ENCODE data around the gene ATAT1. TPM values are rescaled to one million over a fixed set of nuclear protein-coding genes. Genes with fewer than 3 reads are reported as not detected.

The ATAT1 gene
- polyA plus RNA-seq, 1 donor (not counting 4 experiments of a cell fraction or from before 2014, with no cell fraction given): 5.4 TPM

DNA sequence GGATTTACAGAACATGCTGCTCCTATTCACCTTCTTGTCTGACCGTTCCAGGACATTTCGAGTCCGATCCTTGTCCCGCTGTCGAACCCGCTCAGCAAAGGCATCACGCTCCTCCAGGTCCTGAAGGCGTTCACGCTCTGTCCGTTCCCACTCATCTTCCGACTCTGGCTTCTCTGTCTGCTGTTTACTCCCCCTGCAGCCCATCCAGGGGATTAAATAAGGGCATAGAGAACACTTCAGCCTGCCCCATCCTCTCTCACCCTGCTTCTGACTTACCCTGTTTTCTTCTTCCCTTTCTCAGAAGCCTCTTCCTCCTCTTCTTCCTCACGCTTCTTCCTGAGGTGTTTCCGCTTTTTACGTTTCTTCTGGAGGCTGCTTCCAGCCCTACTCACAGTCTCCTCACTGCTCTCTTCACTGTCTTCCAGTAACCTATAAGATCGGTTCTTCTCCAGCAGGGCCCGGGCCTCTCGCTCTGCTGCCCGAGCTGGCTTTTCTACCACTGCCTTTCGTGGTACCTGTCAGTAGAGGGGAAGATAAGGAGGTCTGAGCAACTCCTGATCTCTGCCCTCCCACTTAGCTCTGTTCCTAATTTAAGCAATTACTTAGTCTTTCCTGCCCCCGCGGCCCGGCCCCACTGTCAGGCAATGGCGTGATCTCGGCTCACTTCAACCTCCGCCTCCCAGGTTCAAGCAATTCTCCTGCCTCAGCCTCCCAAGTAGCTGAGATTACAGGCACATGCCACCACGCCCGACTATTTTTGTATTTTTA is 44.3 kb downstream of the ATAT1 start:
- no peaks in the 10 kb centered on the region for H3K27me3 ChIP-seq (ENCODE audit: control insufficient read depth, extremely low read depth, insufficient read depth, low read length)
- H2AFZ ChIP-seq (ENCODE audit: control insufficient read depth, low read length): no peak overlapping the region
- peaks cover 22% of the 10 kb centered on the region for H3K79me2 ChIP-seq (ENCODE audit: control insufficient read depth, insufficient read depth, low read length)
- FAIRE-seq (no peak), DNase-seq (ENCODE audit: low read depth, low spot score) (no peak)
- no peak overlapping the region for H3K27ac ChIP-seq (ENCODE audit: control insufficient read depth, insufficient read depth, low read length)
- H3K4me3 ChIP-seq (ENCODE audit: control insufficient read depth in 2 of 3, extremely low read depth in 1 of 3, insufficient read depth in 2 of 3, low read depth in 1 of 3, low read length in 3 of 3): no peak overlapping the region
- H3K9ac ChIP-seq (ENCODE audit: control insufficient read depth, extremely low read depth, insufficient read depth, low read length): no peak overlapping the region
- dilution Hi-C loops (cut with MboI; ENCODE audit: extremely low pct_ligation_motif_present, low sequenced_read_pairs): no loop called here
- H3K4me2 ChIP-seq (ENCODE audit: control insufficient read depth, extremely low read depth, insufficient read depth, low read depth, low read length): peak overlapping the region; percentile 89
- no peaks in the 10 kb centered on the region for H3K9me1 ChIP-seq (ENCODE audit: control insufficient read depth, extremely low read depth, insufficient read depth, low read length)
- H3K4me1 ChIP-seq (ENCODE audit: control insufficient read depth, extremely low read depth, insufficient read depth, low read length): peaks cover 7% of the 10 kb centered on the region
- H3K9me3 ChIP-seq (ENCODE audit: control insufficient read depth, low read depth, low read length): no peaks in the 10 kb centered on the region
- no peaks in the 10 kb centered on the region for H4K20me1 ChIP-seq (ENCODE audit: control insufficient read depth, extremely low read depth, insufficient read depth, low read length)
- TF ChIP-seq, protein P1, sequence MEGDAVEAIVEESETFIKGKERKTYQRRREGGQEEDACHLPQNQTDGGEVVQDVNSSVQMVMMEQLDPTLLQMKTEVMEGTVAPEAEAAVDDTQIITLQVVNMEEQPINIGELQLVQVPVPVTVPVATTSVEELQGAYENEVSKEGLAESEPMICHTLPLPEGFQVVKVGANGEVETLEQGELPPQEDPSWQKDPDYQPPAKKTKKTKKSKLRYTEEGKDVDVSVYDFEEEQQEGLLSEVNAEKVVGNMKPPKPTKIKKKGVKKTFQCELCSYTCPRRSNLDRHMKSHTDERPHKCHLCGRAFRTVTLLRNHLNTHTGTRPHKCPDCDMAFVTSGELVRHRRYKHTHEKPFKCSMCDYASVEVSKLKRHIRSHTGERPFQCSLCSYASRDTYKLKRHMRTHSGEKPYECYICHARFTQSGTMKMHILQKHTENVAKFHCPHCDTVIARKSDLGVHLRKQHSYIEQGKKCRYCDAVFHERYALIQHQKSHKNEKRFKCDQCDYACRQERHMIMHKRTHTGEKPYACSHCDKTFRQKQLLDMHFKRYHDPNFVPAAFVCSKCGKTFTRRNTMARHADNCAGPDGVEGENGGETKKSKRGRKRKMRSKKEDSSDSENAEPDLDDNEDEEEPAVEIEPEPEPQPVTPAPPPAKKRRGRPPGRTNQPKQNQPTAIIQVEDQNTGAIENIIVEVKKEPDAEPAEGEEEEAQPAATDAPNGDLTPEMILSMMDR (optimal IDR thresholded peaks at IDR 0.05 in 1 of 3, IDR thresholded peaks at IDR 0.05 in 1 of 3, conservative IDR thresholded peaks at IDR 0.05 in 1 of 3; ENCODE audit: extremely low read depth in 1 of 3, insufficient read depth in 2 of 3, low read length in 3 of 3): peak in 2 of 3 experiments; percentile 17 to 45
- no peak for TF ChIP-seq EZH2 (IDR thresholded peaks at IDR 0.05; ENCODE audit: low read length)
- peaks cover 14 to 27% of the 10 kb centered on the region in 2 experiments for H3K36me3 ChIP-seq (ENCODE audit: control insufficient read depth in 2 of 2, extremely low read depth in 1 of 2, insufficient read depth in 2 of 2, low read length in 2 of 2)

DNA sequence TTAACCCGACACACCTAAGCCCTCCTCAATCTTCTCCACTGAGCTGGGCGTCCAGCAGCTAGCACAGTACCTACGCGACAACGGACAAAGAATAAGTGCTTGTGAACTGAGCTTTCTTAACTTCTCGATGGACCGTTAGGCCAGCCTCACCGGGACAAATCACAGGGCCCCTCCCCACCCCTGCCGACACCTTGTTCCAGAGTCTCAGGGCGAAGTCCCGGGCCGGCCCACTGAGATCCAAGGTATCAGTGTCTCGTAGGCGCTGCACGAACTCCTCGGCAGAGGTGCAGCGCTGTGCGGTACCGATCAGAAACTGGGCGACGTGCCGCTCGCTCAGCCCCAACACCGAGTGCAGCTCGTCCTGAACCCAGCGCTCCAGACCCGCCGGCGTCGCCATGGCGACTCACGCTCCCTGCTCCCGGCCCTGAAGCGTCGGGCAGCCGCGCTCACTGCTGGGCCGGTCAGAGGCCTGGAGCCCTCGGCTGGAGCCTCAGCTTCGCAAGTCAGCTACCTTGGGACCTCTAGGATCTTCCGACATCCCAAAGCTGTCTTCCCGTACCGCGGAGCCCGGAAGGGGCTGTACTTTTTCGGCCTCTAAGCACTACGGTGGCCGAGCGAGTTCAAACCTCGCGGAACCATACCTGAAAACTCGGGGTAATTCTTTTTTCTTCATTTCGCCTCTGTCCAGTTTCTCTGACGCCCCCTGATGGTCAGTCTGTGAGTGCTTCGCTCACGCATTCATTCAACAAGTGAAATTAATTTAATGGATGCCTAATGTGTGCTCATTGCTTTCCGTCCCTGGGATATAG is 46.0 kb downstream of the ATAT1 start, which contains the start of gene DHX16:
TSS of gene DHX16 (minus strand) at position 562 of the 809 bp plus-strand sequence. CDS start at position 397, 165 bp downstream.
- Histone ChIP-seq H3K79me2 (ENCODE audit: control insufficient read depth, insufficient read depth, low read length) (peaks cover 22% of the 10 kb centered on the region), H3K27me3 (ENCODE audit: control insufficient read depth, extremely low read depth, insufficient read depth, low read length) (no peaks in the 10 kb centered on the region), H3K4me3 (ENCODE audit: control insufficient read depth in 2 of 3, extremely low read depth in 1 of 3, insufficient read depth in 2 of 3, low read depth in 1 of 3, low read length in 3 of 3) (peak within 1 kb of the TSS; percentile 84 to 96 (median 89)), H2AFZ (ENCODE audit: control insufficient read depth, low read length) (peak within 1 kb of the TSS; percentile 55), H4K20me1 (ENCODE audit: control insufficient read depth, extremely low read depth, insufficient read depth, low read length) (peaks cover 3% of the 10 kb centered on the region), H3K4me2 (ENCODE audit: control insufficient read depth, extremely low read depth, insufficient read depth, low read depth, low read length) (peak within 1 kb of the TSS; percentile 89), H3K9me3 (ENCODE audit: control insufficient read depth, low read depth, low read length) (no peaks in the 10 kb centered on the region), H3K9ac (ENCODE audit: control insufficient read depth, extremely low read depth, insufficient read depth, low read length) (peak within 1 kb of the TSS; percentile 90), H3K27ac (ENCODE audit: control insufficient read depth, insufficient read depth, low read length) (peak within 1 kb of the TSS; percentile 59), H3K4me1 (ENCODE audit: control insufficient read depth, extremely low read depth, insufficient read depth, low read length) (peaks cover 7% of the 10 kb centered on the region), H3K36me3 (ENCODE audit: control insufficient read depth in 2 of 2, extremely low read depth in 1 of 2, insufficient read depth in 2 of 2, low read length in 2 of 2) (peaks cover 20 to 39% of the 10 kb centered on the region in 2 experiments), H3K9me1 (ENCODE audit: control insufficient read depth, extremely low read depth, insufficient read depth, low read length) (no peaks in the 10 kb centered on the region)
- no peak for TF ChIP-seq EZH2 (IDR thresholded peaks at IDR 0.05; ENCODE audit: low read length)
- TF ChIP-seq, protein P1 (optimal IDR thresholded peaks at IDR 0.05 in 1 of 3, IDR thresholded peaks at IDR 0.05 in 1 of 3, conservative IDR thresholded peaks at IDR 0.05 in 1 of 3; ENCODE audit: extremely low read depth in 1 of 3, insufficient read depth in 2 of 3, low read length in 3 of 3): peak; percentile 69 to 93 (median 78)
- dilution Hi-C loops (cut with MboI; ENCODE audit: extremely low pct_ligation_motif_present, low sequenced_read_pairs): no loop called here
- peak; percentile 78 for FAIRE-seq
- peak; percentile 85 for DNase-seq (ENCODE audit: low read depth, low spot score)
